ENCODE data around the gene HEATR9.
"Not testable (repeated sequence)": the region's sequence is repeated elsewhere in the genome, so short reads cannot be mapped to it uniquely, and the experiment has no call there.

Gene HEATR9

GRCh38 chr17:35868737-35869136 lies at the start of gene HEATR9:
Gene HEATR9, minus strand, starts transcription at chr17:35868891. Its CDS starts 149 bp downstream, at chr17:35868742.
- DNase-seq (ENCODE audit: low read depth) = no peak

- DNase-seq (ENCODE audit: low read depth) = no peak
Observed at GRCh38 chr17:35917519-35918213, 49.0 kb upstream of the HEATR9 start.

GRCh38 chr17:35915153-35915964 lies 46.7 kb upstream of the HEATR9 start:
- DNase-seq (ENCODE audit: low read depth) = no peak

GRCh38 chr17:35914354-35914753 lies 45.7 kb upstream of the HEATR9 start:
- no peak for DNase-seq (ENCODE audit: low read depth)

GRCh38 chr17:35913609-35914008 lies 44.9 kb upstream of the HEATR9 start:
- DNase-seq (ENCODE audit: low read depth) = no peak

GRCh38 chr17:35912942-35913341 lies 44.3 kb upstream of the HEATR9 start:
- no peak for DNase-seq (ENCODE audit: low read depth)

- no peak for DNase-seq (ENCODE audit: low read depth)
Observed at GRCh38 chr17:35912339-35912912, 43.7 kb upstream of the HEATR9 start.

GRCh38 chr17:35909408-35909807 lies 40.7 kb upstream of the HEATR9 start:
- DNase-seq (ENCODE audit: low read depth) = no peak

GRCh38 chr17:35907691-35908090 lies 39.0 kb upstream of the HEATR9 start:
- no peak for DNase-seq (ENCODE audit: low read depth)

- DNase-seq (ENCODE audit: low read depth) = no peak
Observed at GRCh38 chr17:35906926-35907637, 38.4 kb upstream of the HEATR9 start.

GRCh38 chr17:35906191-35906925 lies 37.7 kb upstream of the HEATR9 start:
- DNase-seq (ENCODE audit: low read depth) = no peak

- no peak for DNase-seq (ENCODE audit: low read depth)
Observed at GRCh38 chr17:35903451-35903850, 34.8 kb upstream of the HEATR9 start.

GRCh38 chr17:35901631-35902175 lies 33.0 kb upstream of the HEATR9 start:
- peak; percentile 17 for DNase-seq (ENCODE audit: low read depth)

- DNase-seq (ENCODE audit: low read depth) = no peak
Observed at GRCh38 chr17:35900708-35901480, 32.2 kb upstream of the HEATR9 start.

GRCh38 chr17:35900280-35900679 lies 31.6 kb upstream of the HEATR9 start:
- no peak for DNase-seq (ENCODE audit: low read depth)

- no peak for DNase-seq (ENCODE audit: low read depth)
Observed at GRCh38 chr17:35898283-35899070, 29.8 kb upstream of the HEATR9 start.

- DNase-seq (ENCODE audit: low read depth) = not testable (repeated sequence)
Observed at GRCh38 chr17:35897772-35898171, 29.1 kb upstream of the HEATR9 start.

GRCh38 chr17:35895636-35896587 lies 27.2 kb upstream of the HEATR9 start:
- DNase-seq (ENCODE audit: low read depth) = no peak

GRCh38 chr17:35894206-35894605 lies 25.5 kb upstream of the HEATR9 start:
- DNase-seq (ENCODE audit: low read depth) = no peak

Measured in amniotic epithelial cell (primary cell).